Fibroblast of peridontal ligament (primary cell): Measurements from ENCODE around the gene MBD6.

ENCODE experiments used
- DNase-seq: peaks from one replicate; pipeline ENCODE4 v3.0.0-alpha.2; 2010; ENCODE audit errors: extremely low read depth

The MBD6 gene

DNA sequence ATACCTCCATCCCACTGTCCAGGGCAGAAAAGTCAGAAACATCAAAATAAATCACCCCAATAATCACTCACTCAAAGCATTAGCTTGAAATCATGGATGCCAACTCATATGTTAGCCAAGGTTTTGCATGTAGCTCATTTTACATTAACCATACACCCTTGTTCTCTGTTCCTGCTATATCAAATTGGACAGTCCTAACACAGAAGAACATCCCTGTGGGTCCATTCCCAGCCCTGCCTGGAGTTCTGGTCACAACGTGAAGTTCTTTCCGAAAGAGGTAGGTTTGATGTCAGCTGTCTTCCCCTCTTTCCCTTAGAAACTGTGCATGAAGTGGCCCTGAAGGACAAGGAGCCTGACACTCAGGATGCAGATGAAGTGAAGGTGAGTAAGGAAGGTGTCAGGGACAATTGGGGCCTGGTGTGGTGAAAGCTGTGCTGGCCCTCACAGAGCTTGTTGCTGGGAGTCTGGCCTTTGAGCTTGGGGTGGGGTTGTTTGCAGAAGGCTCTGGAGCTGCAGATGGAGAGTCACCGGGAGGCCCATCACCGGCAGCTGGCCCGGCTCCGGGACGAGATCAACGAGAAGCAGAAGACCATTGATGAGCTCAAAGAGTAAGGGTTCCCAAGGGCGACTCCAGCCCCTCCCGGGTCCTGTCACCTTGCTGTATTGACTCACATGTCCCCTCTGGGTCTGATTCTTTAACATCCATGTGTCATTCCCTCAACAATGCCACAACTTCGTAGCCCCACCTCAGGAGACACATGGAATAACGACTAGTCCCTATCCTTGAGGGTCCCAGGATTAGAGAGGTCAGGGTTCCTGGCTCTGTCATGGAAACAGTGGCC, 53.4 kb downstream of the MBD6 start:
- no peak for DNase-seq

DNA sequence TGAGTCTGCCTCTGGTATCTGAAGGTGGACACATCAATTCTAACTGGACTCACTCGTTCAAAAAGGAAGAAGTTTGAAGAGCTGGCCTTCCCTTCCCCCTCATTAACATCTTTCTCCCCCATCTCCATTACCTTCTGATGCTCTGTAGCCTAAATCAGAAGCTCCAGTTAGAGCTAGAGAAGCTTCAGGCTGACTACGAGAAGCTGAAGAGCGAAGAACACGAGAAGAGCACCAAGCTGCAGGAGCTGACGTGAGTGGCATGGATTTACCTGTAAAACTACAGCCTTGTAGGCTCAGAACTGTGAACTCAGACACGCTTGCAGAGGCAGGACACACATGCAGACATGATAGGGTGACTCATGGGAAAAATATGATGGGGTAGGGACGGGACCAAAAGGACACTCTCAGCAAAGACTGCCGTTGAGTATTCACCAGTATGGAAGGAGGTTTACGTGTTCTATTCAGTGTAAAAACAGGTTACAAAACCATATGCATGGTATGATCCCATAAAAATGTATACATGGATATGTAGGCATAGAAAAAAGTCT, 54.1 kb downstream of the MBD6 start:
- DNase-seq = no peak

DNA sequence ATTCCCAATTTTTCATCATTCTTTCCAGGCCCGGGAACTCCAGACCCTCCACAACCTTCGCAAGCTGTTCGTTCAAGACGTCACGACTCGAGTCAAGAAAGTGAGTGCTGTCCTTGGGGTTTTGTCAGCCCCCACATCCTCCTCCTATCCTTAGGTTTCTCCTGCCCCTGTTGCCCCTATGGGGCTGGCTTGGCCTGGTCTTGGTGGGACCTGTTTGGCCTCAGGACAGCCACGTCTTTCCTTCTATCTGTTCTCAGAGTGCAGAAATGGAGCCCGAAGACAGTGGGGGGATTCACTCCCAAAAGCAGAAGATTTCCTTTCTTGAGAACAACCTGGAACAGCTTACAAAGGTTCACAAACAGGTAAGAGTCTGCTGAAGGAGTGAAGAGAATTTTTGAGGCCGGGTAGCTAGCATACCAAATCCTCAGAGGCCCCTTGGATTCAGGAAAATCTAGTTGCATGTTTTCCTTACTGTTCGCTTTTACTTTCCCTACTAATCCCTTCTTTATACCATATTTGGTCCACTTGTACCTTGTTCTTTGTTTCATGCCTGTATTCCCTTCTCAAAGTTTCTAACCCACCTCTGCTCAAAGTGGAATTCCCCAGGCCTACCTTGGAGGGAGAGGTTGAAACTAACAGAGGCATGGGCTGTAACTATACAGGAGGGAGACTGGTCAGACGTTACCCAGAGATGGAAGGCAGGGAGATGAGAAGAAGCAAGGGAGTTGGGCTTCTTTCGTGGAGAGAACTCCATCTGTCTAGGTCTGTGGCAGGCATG, 55.5 kb downstream of the MBD6 start:
- no peak for DNase-seq

- no peak for DNase-seq
Measured at GRCh38 chr12:57579011-57579410, 56.4 kb downstream of the MBD6 start.
